Fibroblast of skin of scalp (primary cell): ENCODE data around the gene OR2L13. TPM values are rescaled to one million over a fixed set of nuclear protein-coding genes. Genes with fewer than 3 reads are reported as not detected.
"Not testable (repeated sequence)": the region's sequence is repeated elsewhere in the genome, so short reads cannot be mapped to it uniquely, and the experiment has no call there.

Experiments used
- DNase-seq: peaks from one replicate; pipeline ENCODE4 v3.0.0-alpha.2; 2013
- polyA plus RNA-seq, 2 experiments: library from polyadenylated mRNA; unstranded; fragments of 120-200 nt; gene quantifications; one replicate each; pipeline ENCODE4 v1.2.1, GENCODE V29; 2013; ENCODE audit not compliant: insufficient read length in 2 of 2

Gene OR2L13
- polyA plus RNA-seq (2013, experiment 1 of 2; ENCODE audit: insufficient read length), result not detected
- polyA plus RNA-seq (2013, experiment 2 of 2; ENCODE audit: insufficient read length), result not detected

GRCh38 chr1:248094884-248095283 lies at the start of gene OR2L13:
Gene OR2L13 (plus strand): TSS chr1:248095184. CDS start chr1:248099376, 4,192 bp downstream.
- no peak for DNase-seq

DNA sequence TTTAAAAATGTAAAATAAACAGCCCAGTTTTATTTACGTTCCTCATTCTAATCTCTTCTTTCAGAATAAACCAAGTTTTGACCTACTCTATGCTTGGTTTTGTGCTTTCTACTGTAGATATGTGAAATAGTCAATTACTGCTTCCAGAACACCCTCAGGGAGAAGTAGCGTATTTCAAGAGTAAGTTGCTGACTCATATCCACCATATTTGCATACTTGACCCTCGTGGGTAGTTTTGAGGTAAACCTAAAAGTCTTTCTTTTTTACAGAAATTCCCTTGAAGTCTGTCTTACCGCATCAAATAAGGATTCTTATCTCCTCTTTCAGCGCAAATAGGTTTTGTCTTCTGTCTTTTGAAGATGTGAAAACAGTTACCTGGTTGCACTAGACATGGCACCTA lies 49.8 kb upstream of the OR2L13 start:
- no peak for DNase-seq

GRCh38 chr1:248046536-248046935 lies 48.4 kb upstream of the OR2L13 start, which contains the start of gene OR2L3:
Gene OR2L3 (plus strand): TSS chr1:248046836. CDS start chr1:248060682, 13,846 bp downstream.
- DNase-seq, result no peak

GRCh38 chr1:248047008-248047407 lies 48.0 kb upstream of the OR2L13 start:
- DNase-seq, result no peak

GRCh38 chr1:248054671-248055070 lies 40.3 kb upstream of the OR2L13 start:
- DNase-seq, result no peak

- no peak for DNase-seq
These were observed 39.7 kb upstream of the OR2L13 start for GRCh38 chr1:248055261-248055660.

DNA sequence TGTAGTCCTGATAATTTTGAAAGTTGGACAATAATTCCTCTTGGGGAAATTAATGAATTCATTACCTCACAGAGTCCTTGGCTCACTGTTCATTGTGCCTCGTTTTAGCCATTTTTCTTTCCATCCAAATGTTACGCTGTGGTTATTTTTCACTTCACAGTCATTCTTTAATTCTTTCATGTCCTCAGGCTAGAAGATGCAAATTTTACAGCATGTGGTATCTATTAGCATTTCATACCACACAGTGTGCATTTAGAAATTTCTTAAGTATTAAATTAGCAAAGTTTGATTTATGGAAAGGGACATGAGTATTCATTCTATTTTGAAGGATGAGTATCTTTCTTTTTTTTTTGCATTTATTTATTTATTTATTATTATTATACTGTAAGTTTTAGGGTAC lies 29.9 kb upstream of the OR2L13 start:
- no peak for DNase-seq

- no peak for DNase-seq
These were observed 29.4 kb upstream of the OR2L13 start for GRCh38 chr1:248065604-248066003.

DNA sequence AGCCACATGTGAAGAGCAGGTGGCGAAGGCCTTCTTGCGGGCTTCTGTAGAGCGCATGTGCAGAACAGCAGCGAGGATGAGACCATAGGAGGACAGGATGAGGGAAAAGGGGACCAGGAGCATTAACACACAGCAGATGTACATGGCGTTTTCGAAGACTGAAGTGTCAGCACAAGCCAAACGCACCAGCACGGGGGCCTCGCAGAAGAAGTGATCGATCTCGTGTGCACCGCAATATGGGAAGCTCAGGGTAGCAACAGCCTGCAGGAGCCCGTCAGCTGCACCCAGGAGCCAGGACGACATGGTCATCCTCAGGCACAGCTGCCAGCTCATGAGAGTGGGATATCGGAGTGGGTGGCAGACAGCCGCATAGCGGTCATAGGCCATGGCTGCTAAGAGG lies 11.1 kb upstream of the OR2L13 start:
- not testable (repeated sequence) for DNase-seq

DNA sequence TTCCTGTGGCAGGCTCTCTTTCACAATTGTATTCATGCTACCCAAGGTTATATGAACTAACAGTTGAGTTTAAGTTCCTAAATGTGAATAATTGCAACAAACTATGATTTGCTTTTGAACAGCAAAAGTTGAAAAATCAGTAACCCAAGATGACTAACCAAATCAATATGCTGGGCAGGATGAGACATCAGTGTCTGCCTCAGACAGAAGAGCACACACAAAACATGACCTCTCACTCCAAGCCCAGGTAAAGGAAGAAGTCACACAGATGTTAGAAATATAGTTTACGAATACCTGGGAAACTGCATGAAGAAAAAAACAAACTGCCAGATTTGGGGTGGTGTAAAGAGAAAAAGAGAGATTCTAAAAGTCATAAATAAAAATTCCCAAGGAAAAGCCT lies 3.5 kb downstream of the OR2L13 start:
- no peak for DNase-seq

DNA sequence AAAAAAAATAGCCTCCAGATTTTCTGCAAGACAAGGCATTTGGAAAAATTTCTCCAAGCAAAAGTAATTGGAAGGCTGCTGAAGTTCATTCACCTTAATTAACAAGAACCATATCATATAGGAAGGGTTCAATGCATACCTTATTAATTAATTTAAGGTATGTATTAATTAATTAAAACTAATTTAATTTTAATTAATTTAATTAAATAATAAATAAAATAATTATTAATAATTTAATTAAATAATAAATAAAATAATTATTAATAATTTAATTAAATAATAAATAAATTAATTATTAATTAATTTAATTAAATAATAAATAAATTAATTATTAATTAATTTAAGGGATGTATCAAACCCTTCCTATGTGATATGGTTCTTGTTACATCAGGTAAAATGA lies 7.9 kb downstream of the OR2L13 start:
- no peak for DNase-seq

DNA sequence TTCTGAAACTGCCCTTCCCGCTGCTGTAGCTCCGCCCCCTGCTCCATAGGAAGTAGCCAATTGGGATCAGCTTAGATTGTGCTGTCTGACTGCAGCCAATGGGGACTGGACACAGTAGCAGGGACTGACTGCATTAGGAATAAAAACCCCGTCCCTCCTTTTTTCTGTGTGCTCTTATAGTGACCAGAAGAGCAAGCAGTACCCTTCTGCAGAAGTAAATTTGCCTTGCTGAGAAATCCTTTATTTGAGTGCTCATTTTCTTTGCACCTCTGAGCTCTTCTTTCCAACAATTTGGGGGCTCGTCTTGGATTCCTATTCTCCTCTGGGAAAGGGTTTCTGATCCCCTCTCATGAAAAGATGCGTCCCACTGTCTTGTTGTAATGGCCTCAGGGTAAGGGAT lies 16.2 kb downstream of the OR2L13 start:
- DNase-seq, result no peak

GRCh38 chr1:248114890-248115289 lies 19.9 kb downstream of the OR2L13 start:
- no peak for DNase-seq

DNA sequence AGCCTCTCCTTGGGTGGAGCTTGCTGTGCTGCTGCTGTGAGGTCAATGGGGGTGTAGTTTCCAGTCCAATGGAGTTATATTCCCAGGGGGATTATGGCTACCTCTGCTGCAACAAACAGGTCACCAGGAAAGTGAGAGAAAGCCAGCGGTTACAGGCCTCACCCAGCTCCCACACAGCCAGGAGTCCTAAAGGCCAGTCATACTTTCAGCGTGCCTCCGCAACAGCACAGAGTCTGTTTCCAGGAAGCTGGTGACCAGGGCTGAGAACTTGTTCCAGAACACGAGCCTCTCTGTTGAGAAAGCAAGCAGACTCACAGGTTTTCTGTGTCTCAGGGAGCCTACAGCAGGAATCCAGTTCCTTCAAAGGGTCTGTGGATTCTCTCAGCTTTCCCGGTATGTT lies 32.7 kb downstream of the OR2L13 start:
- no peak for DNase-seq

GRCh38 chr1:248136811-248137210 lies 41.8 kb downstream of the OR2L13 start:
- DNase-seq, result no peak

- no peak for DNase-seq
These were observed 45.9 kb downstream of the OR2L13 start for GRCh38 chr1:248140846-248141245.

DNA sequence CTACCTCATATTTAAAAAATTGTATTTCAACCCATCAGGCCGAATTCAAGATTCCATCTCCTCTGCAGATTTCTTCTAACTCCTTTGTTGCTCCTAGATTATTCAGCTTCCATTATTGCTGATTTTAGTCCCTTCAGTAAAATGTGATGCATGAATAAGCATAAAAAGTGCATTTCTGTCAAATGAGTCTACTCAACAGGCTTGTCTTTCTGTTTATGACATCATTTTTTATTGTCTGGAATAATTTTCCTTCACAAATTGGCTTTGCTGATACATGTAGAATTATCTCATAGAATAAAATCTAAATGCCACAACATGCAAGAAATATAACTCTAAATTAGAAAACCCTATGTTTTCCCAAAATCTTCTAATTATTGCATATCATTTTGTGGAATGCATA lies 48.3 kb downstream of the OR2L13 start:
- DNase-seq, result no peak

DNA sequence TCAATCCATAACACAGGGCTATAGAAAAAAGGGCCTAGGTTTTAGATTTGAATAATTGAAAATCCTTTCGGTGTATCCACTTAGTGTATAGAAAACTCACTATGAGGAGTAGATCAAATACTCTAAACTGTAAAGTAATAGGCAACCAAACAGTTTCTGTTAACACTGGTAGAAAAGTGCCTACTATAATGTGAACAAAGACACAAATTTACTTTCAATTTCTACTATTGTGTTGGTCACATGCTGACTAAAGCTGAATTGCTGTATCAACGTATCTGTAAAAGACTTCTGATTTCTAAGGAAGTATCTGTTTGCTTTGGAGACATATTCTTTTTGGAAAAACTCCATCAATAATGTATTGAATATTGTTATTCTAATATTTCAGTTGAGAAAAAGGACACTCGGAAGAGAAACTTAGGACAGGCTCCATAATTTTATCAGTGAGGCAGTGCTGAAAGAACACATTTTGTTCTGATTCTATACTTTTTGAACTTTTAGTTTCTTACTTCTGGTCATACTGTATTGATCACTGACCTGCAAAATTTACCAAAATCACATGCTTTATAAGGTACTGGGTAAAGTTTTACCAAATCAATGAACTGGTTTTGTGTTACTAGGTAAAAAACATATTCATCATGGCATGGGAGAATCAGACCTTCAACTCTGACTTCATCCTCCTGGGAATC lies 49.7 kb downstream of the OR2L13 start, which contains the start of gene OR2M5:
OR2M5 (plus strand) TSS at position 636 of the 686 bp plus-strand sequence; CDS start at position 636, 0 bp downstream.
- no peak for DNase-seq
